GM18873 (cell line): ENCODE results near the gene DYNLT5.
"Not testable (repeated sequence)": the region's sequence is repeated elsewhere in the genome, so short reads cannot be mapped to it uniquely, and the experiment has no call there.

Experiments used
- ATAC-seq: cut with Tn5 transposase; IDR thresholded peaks from one replicate; pipeline ENCODE4 v1.9.1; 2021; ENCODE audit warnings: mild to moderate bottlenecking, moderate library complexity, moderate number of reproducible peaks; ENCODE audit not compliant: unreplicated experiment, low FRiP score

Gene DYNLT5

GRCh38 chr1:66785800-66786199 lies 33.5 kb downstream of the DYNLT5 start:
- not testable (repeated sequence) for ATAC-seq

GRCh38 chr1:66787641-66788040 lies 35.4 kb downstream of the DYNLT5 start:
- no peak for ATAC-seq

GRCh38 chr1:66788231-66788939 lies 36.1 kb downstream of the DYNLT5 start:
- peak; percentile 62 for ATAC-seq

- no peak for ATAC-seq
Measured at GRCh38 chr1:66791621-66792610, 39.7 kb downstream of the DYNLT5 start.

GRCh38 chr1:66795839-66796238 lies 43.6 kb downstream of the DYNLT5 start:
- not testable (repeated sequence) for ATAC-seq

GRCh38 chr1:66809245-66809644 lies 57.0 kb downstream of the DYNLT5 start:
- no peak for ATAC-seq

- no peak for ATAC-seq
Measured at GRCh38 chr1:66809736-66810326, 57.6 kb downstream of the DYNLT5 start.

- no peak for ATAC-seq
Measured at GRCh38 chr1:66824771-66825170, 72.5 kb downstream of the DYNLT5 start.
